ENCODE data around the gene TEX9. TPM values are rescaled to one million over a fixed set of nuclear protein-coding genes. Genes with fewer than 3 reads are reported as not detected.

The TEX9 gene
- total RNA-seq, 1 experiment from 2014 or later, result 8.4 TPM

- no peaks in the 10 kb centered on the region for H3K36me3 Mint-ChIP-seq (ENCODE audit: insufficient read depth in 1 of 3, low read depth in 3 of 3)
- Histone ChIP-seq H3K27ac (ENCODE audit: insufficient read length, low read depth, low read length) (no peak overlapping the region), H2AFZ (ENCODE audit: low read length) (no peak overlapping the region), H4K8ac (replicated peaks; ENCODE audit: insufficient read length, low read depth, low read length) (no peak overlapping the region), H4K20me1 (ENCODE audit: control insufficient read depth, insufficient read depth, insufficient read length) (no peaks in the 10 kb centered on the region), H3K4ac (ENCODE audit: low read depth, low read length) (no peak overlapping the region), H2AK5ac (ENCODE audit: insufficient read length, low read length) (no peak overlapping the region), H3K56ac (ENCODE audit: insufficient read length, low read depth, low read length) (no peak overlapping the region), H3K18ac (ENCODE audit: insufficient read length, low read depth, low read length) (no peak overlapping the region), H3K9me3 (ENCODE audit: control insufficient read depth, low read depth, low read length) (no peaks in the 10 kb centered on the region), H3K23me2 (ENCODE audit: insufficient read length, low read depth, low read length, poor library complexity, severe bottlenecking) (no peaks in the 10 kb centered on the region), H3K4me1 (ENCODE audit: insufficient read depth, low read length) (no peaks in the 10 kb centered on the region), H3K4me2 (ENCODE audit: insufficient read depth, insufficient read length, low read length) (no peak overlapping the region), H2BK5ac (ENCODE audit: insufficient read length, low read length) (no peak overlapping the region), H3T11ph (ENCODE audit: low read length) (no peak overlapping the region), H4K5ac (ENCODE audit: insufficient read length, low read depth, low read length) (no peak overlapping the region), H3K27me3 (ENCODE audit: insufficient read depth, low read length) (no peaks in the 10 kb centered on the region), H3K23ac (ENCODE audit: insufficient read length, low read depth, low read length) (no peak overlapping the region), H4K91ac (ENCODE audit: insufficient read length, low read depth, low read length) (no peak overlapping the region), H3K14ac (ENCODE audit: insufficient read depth, low read length) (no peak overlapping the region), H2BK120ac (ENCODE audit: low read depth, low read length, poor library complexity, severe bottlenecking) (no peak overlapping the region), H2BK20ac (ENCODE audit: low read depth, low read length, poor library complexity, severe bottlenecking) (no peak overlapping the region), H2BK12ac (ENCODE audit: insufficient read length, low read depth, low read length) (no peak overlapping the region), H3K79me1 (ENCODE audit: insufficient read depth, low read depth, low read length, poor library complexity, severe bottlenecking) (no peaks in the 10 kb centered on the region), H3K79me2 (ENCODE audit: insufficient read depth, low read length) (no peaks in the 10 kb centered on the region), H3K9ac (ENCODE audit: extremely low read depth, insufficient read length, low read length) (no peak overlapping the region), H2BK15ac (ENCODE audit: low read depth, low read length) (no peak overlapping the region)
- no peak overlapping the region for H3K4me3 Mint-ChIP-seq
- no peak overlapping the region for H3K27ac Mint-ChIP-seq
- H3K27me3 Mint-ChIP-seq (ENCODE audit: low read depth), result no peaks in the 10 kb centered on the region; the same call in 1 of the 2 replicates
- no CpG with 5 or more reads among the region's 1 CpG for WGBS (ENCODE audit: extremely low coverage, insufficient read length, low lambda C conversion rate)
- TF ChIP-seq CTCF (conservative IDR thresholded peaks at IDR 0.05), result no peak
- peaks cover 5 to 9% of the 10 kb centered on the region in 2 experiments; a peak in 3 of 4 replicates for H3K4me1 Mint-ChIP-seq
- no peak for DNase-seq
- no peaks in the 10 kb centered on the region; a peak in 2 of 5 replicates for H3K9me3 Mint-ChIP-seq
Observed at GRCh38 chr15:56342653-56343052, 22.6 kb upstream of the TEX9 start.
